GM18526 (cell line): Measurements from ENCODE around the gene RERE.

Source experiments
- POLR2A ChIP-seq: IDR thresholded peaks from 3 replicates; pipeline ENCODE4 v1.6.1; 2011; ENCODE audit not compliant: insufficient read length; ENCODE audit errors: extremely low read depth

Gene RERE

GRCh38 chr1:8722366-8722765, 95.1 kb downstream of the RERE start:
- no peak for TF ChIP-seq POLR2A

GRCh38 chr1:8721679-8722324, 95.6 kb downstream of the RERE start:
- no peak for TF ChIP-seq POLR2A

- no peak for TF ChIP-seq POLR2A
Measured at GRCh38 chr1:8720347-8720746, 97.1 kb downstream of the RERE start.

- TF ChIP-seq POLR2A, result no peak
Measured at GRCh38 chr1:8718850-8719361, 98.5 kb downstream of the RERE start.

GRCh38 chr1:8717148-8717547, 100.3 kb downstream of the RERE start:
- no peak for TF ChIP-seq POLR2A

- TF ChIP-seq POLR2A, result no peak
Measured at GRCh38 chr1:8716238-8716637, 101.2 kb downstream of the RERE start.

GRCh38 chr1:8714173-8714572, 103.3 kb downstream of the RERE start:
- no peak for TF ChIP-seq POLR2A

GRCh38 chr1:8712413-8713231, 104.8 kb downstream of the RERE start:
- no peak for TF ChIP-seq POLR2A

- no peak for TF ChIP-seq POLR2A
Measured at GRCh38 chr1:8711873-8712412, 105.5 kb downstream of the RERE start.

GRCh38 chr1:8711151-8711550, 106.3 kb downstream of the RERE start:
- no peak for TF ChIP-seq POLR2A

GRCh38 chr1:8708259-8708658, 109.2 kb downstream of the RERE start:
- no peak for TF ChIP-seq POLR2A

GRCh38 chr1:8706995-8707396, 110.4 kb downstream of the RERE start:
- TF ChIP-seq POLR2A, result no peak

- TF ChIP-seq POLR2A, result no peak
Measured at GRCh38 chr1:8706291-8706690, 111.1 kb downstream of the RERE start.

- TF ChIP-seq POLR2A, result no peak
Measured at GRCh38 chr1:8704866-8705506, 112.5 kb downstream of the RERE start.
